C4-2B (cell line): ENCODE results near the gene ZEB2.

Source experiments
- CTCF ChIP-seq: fragments of 450-650 bp; conservative IDR thresholded peaks from 2 replicates; pipeline ENCODE4 v1.5.1; 2017; ENCODE audit warnings: mild to moderate bottlenecking
- ZFX ChIP-seq: fragments of 450-650 bp; IDR thresholded peaks from 2 replicates; pipeline ENCODE4 v1.6.1; 2017

DNA sequence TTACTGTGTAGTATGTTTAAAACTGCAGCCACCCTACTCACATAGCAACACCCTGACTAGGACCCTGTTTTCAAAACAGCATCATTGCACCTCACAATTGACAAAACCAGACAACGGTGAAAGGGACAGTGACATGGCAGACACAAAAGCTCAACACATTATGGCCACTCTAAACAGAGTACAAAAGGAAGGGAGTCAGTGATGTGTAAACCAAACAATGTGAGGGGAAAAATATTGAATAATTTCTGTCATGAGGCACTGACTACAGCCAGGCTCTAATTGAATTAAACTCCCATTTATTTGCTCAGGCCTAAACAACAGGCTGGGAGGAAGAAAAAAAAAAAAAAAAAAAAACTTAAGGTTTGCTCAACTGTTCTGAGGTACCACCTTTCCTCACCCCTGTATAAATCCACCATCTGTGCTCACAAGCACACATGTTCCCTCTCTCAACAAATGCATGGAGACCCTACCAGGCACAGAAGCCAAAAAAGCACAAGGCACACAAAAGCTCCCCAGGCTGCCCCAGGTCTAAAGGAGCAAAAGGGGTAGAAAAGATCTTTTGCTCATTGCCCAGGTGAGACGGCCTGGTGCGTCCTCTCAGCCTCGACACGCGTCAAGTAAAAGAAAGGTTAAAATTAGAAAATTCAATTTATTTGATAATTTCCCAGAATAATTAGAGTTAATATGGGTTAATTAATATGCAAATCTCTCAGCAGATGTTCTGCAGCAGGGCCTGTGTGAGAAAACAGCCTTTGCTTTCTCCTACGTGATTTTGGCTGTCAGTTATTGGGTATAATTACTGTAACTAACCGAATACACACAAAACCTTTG, 80.9 kb downstream of the ZEB2 start:
- TF ChIP-seq CTCF (no peak), ZFX (no peak)
